Stomach smooth muscle (tissue), 2 donors: ENCODE results near the gene ACAP3.

Experiments
- H3K27ac ChIP-seq: one replicate; pipeline ENCODE4 v1.7.0; 2013; ENCODE audit warnings: mild to moderate bottlenecking, low read length, inconsistent platforms
- H3K27me3 ChIP-seq, 2 donors: one replicate each; pipeline ENCODE4 v1.7.0; 2013; ENCODE audit warnings: low read length in 2 of 2; ENCODE audit not compliant: insufficient read depth in 2 of 2, control insufficient read depth in 1 of 2
- H3K36me3 ChIP-seq, 2 donors: one replicate each; pipeline ENCODE4 v1.7.0; 2013; ENCODE audit warnings: low read length in 2 of 2; ENCODE audit not compliant: control insufficient read depth in 2 of 2, insufficient read depth in 2 of 2
- H3K4me1 ChIP-seq: one replicate; pipeline ENCODE4 v1.7.0; 2013; ENCODE audit warnings: low read length; ENCODE audit not compliant: control insufficient read depth, insufficient read depth
- H3K4me3 ChIP-seq, 2 donors: one replicate each; pipeline ENCODE4 v1.7.0; 2013; ENCODE audit warnings: low read length in 2 of 2
- H3K9ac ChIP-seq, 2 donors: one replicate each; pipeline ENCODE4 v1.7.0; 2013; ENCODE audit warnings: low read length in 2 of 2, mild to moderate bottlenecking in 1 of 2
- H3K9me3 ChIP-seq, 2 donors: one replicate each; pipeline ENCODE4 v1.7.0; 2013; ENCODE audit warnings: low read length in 2 of 2; ENCODE audit not compliant: control insufficient read depth in 2 of 2
- donor health status: healthy.
- donor health status: Pancreatic carcinoma.

The ACAP3 gene

DNA sequence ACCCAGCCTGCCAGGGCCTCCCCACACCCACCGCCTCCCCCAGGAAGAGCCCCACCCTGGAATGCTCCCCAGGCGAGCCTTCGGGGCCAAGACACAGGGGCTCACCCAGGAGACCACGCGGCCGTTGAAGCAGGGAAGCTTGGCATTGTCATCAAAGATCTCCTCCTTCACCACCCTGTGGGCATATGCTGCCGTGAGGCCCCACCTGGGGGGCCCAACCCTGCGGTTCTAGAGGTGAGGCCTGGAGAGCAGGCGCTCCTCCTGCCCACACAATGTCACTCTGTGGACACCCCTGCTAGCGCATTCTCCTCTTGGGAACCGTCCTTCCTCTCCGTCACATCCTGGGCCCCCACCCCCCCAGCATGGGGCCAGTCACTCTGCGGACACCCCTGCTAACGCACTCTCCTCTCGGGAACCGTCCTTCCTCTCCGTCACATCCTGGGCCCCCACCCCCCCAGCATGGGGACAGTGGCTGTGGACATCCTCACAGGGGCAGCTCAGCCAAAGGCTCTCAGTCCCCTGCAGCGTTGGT is 34.9 kb upstream of the ACAP3 start:
- Histone ChIP-seq H3K4me3 (no peak overlapping the region), H3K27me3 (no peaks in the 10 kb centered on the region), H3K9ac (no peak overlapping the region), H3K9me3 (no peaks in the 10 kb centered on the region), H3K4me1 (peaks cover 33% of the 10 kb centered on the region), H3K36me3 (peaks cover 14 to 17% of the 10 kb centered on the region in 2 donors), H3K27ac (no peak overlapping the region)

- Histone ChIP-seq H3K9me3 (no peaks in the 10 kb centered on the region), H3K4me3 (no peak overlapping the region), H3K27ac (no peak overlapping the region), H3K9ac (no peak overlapping the region), H3K27me3 (no peaks in the 10 kb centered on the region), H3K4me1 (peaks cover 28% of the 10 kb centered on the region), H3K36me3 (peaks cover 14 to 17% of the 10 kb centered on the region in 2 donors)
Observed at GRCh38 chr1:1342061-1342562, 34.4 kb upstream of the ACAP3 start.

- Histone ChIP-seq H3K36me3 (peaks cover 14 to 17% of the 10 kb centered on the region in 2 donors), H3K27me3 (no peaks in the 10 kb centered on the region), H3K9ac (no peak overlapping the region), H3K4me1 (peaks cover 23% of the 10 kb centered on the region), H3K4me3 (no peak overlapping the region), H3K9me3 (no peaks in the 10 kb centered on the region), H3K27ac (no peak overlapping the region)
Observed at GRCh38 chr1:1341549-1342021, 33.9 kb upstream of the ACAP3 start.

DNA sequence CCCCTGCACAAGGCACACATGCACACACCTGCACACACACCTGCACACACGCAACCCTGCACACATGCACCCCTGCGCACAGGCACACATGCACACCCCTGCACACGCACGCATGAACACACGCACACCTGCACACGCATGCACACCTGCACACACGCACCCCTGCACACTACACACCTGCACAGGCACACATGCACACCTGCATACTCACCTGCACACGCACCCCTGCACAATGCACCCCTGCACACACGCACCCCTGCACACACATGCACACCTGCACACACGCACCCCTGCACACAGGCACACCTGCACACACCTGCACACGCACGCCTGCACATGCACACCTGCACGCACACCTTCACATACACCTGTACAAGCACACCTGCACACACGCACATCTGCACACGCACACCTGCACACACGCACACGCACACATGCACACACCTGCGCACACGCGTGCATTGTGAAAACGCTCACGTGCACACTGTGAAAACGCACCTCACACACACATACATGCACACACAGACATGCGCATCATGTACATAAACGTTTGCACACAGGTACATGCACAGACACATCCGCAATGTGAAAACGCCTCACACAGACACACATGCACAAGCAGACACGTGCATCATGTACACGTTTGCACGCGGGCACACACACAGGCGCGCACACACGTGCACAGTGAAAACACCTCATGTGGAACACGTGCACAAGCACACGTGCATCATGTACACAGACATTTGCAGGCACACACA is 33.2 kb upstream of the ACAP3 start:
- Histone ChIP-seq H3K27me3 (no peaks in the 10 kb centered on the region), H3K9ac (no peak overlapping the region), H3K4me3 (no peak overlapping the region), H3K36me3 (peaks cover 14 to 17% of the 10 kb centered on the region in 2 donors), H3K27ac (no peak overlapping the region), H3K9me3 (no peaks in the 10 kb centered on the region), H3K4me1 (peaks cover 17% of the 10 kb centered on the region)

- Histone ChIP-seq H3K27ac (no peak overlapping the region), H3K4me1 (peaks cover 9% of the 10 kb centered on the region), H3K36me3 (peaks cover 14 to 17% of the 10 kb centered on the region in 2 donors), H3K4me3 (no peak overlapping the region), H3K9me3 (no peaks in the 10 kb centered on the region), H3K9ac (no peak overlapping the region), H3K27me3 (no peaks in the 10 kb centered on the region)
Observed at GRCh38 chr1:1340185-1340584, 32.5 kb upstream of the ACAP3 start.

DNA sequence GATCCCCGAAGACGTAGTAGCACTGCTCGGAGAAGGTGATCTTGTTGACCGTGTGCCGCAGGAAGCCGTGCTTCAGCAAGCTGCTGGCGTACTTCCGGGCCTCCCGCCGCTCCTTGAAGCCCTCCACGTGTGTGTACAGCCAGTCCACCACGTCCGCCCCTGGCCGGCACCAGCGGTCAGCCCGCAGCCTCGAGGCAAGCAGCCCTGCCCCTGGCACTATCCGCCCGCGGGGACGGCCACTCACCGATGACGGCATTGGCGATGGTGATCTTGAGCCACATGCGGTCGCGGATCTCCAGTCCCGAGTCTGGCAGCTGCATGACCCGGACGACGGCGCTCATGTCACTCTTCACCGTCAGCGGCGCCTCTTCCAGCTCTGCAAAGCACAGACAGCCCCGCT is 30.5 kb upstream of the ACAP3 start:
- Histone ChIP-seq H3K27me3 (no peaks in the 10 kb centered on the region), H3K36me3 (peaks cover 14 to 17% of the 10 kb centered on the region in 2 donors), H3K4me3 (no peak overlapping the region), H3K4me1 (peaks cover 2% of the 10 kb centered on the region), H3K27ac (no peak overlapping the region), H3K9ac (no peak overlapping the region), H3K9me3 (no peaks in the 10 kb centered on the region)

- Histone ChIP-seq H3K4me3 (no peak overlapping the region), H3K27me3 (no peaks in the 10 kb centered on the region), H3K27ac (no peak overlapping the region), H3K9me3 (no peaks in the 10 kb centered on the region), H3K36me3 (peaks cover 14 to 17% of the 10 kb centered on the region in 2 donors), H3K4me1 (peaks cover 2% of the 10 kb centered on the region), H3K9ac (no peak overlapping the region)
Observed at GRCh38 chr1:1337793-1338147, 30.0 kb upstream of the ACAP3 start.

DNA sequence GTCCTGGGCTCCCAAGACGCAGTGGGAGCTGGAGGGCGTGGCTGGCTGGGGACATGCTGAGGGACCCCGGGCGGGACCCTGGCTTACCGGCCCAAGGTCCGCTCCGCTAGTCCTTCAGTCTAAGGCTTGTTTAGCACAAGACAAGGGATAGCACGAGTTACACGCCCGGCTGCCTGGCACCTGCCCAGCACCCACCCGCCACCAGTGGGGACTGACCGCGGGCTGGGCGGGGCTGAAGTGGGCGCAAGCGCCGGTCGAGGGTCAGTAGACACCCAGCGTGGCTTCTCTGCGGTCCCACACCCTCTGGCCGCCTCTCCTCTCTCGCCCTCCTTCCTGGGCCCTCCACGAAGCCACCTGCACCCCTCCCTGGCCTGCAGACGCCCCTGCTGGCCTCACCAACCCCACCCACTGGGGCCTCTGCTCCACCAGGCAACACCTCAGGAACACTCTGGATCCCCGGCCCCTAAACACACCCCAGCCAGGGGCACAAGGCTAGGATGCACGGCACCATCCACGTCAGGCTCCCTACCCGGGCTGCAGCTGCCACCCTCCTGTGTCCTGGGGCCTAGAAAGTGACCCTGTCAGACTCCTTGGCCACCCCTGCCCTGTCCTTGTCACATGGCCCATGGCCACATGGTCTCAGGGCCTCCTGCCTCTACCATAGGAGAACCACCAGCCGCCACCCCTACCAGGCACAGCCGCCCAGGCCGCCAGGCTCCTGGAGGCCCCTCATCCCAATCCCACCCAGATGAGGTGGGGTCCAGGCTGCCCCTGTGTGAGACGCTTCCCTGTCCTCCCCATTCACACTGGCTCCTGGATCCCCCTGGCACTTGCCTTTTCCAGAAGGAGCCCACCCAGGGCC is 29.4 kb upstream of the ACAP3 start:
- Histone ChIP-seq H3K4me3 (no peak overlapping the region), H3K27me3 (no peaks in the 10 kb centered on the region), H3K36me3 (peaks cover 14 to 17% of the 10 kb centered on the region in 2 donors), H3K27ac (no peak overlapping the region), H3K9ac (no peak overlapping the region), H3K4me1 (peaks cover 2% of the 10 kb centered on the region), H3K9me3 (no peaks in the 10 kb centered on the region)

DNA sequence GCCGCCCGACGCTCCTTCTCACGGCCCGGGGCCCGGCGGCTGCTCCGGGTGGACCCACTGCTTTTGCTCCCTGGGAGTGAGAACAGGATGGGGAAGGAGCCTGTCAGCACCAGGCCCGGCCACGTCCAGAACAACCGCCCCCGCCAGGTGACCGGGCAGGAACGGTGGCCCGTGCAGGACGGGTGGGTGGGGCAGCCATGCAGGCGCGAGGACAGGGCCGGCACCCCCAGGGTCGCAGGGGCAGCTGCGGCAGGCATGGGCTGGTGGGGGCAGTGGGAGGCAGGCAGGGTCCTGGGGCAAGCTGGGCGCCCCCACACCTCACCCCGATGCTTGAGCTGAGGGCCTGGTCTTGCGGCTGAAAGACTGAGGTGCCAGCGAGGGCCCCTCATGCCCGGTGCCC is 28.7 kb upstream of the ACAP3 start:
- peaks cover 10 to 16% of the 10 kb centered on the region in 2 donors for H3K36me3 ChIP-seq
- peaks cover 2% of the 10 kb centered on the region for H3K4me1 ChIP-seq
- no peaks in the 10 kb centered on the region for H3K27me3 ChIP-seq
- no peak overlapping the region for H3K4me3 ChIP-seq
- no peak overlapping the region for H3K27ac ChIP-seq
- no peak overlapping the region for H3K9ac ChIP-seq
- no peaks in the 10 kb centered on the region for H3K9me3 ChIP-seq

- peaks cover 4 to 10% of the 10 kb centered on the region in 2 donors for H3K36me3 ChIP-seq
- H3K4me3 ChIP-seq: no peak overlapping the region
- no peaks in the 10 kb centered on the region for H3K9me3 ChIP-seq
- no peak overlapping the region for H3K27ac ChIP-seq
- no peaks in the 10 kb centered on the region for H3K4me1 ChIP-seq
- no peak overlapping the region for H3K9ac ChIP-seq
- no peaks in the 10 kb centered on the region for H3K27me3 ChIP-seq
Observed at GRCh38 chr1:1335792-1336248, 28.1 kb upstream of the ACAP3 start.
